Spleen (tissue), 11 donors: ENCODE measurements around the gene AMTN. TPM values are rescaled to one million over a fixed set of nuclear protein-coding genes. Genes with fewer than 3 reads are reported as not detected.
A peak's percentile ranks its signal among the peaks of the same experiment; 100 is the strongest.
"Not testable (repeated sequence)": the region's sequence is repeated elsewhere in the genome, so short reads cannot be mapped to it uniquely, and the experiment has no call there.

Experiments used
- DNase-seq: peaks from one replicate; pipeline ENCODE4 v3.0.0-alpha.2; 2020
- H3K27ac ChIP-seq, 8 donors: fragments of 200-600 bp; sonication (generic) in 7 of 8; 1 replicate in 4 of 8; 2 replicates in 4 of 8; pipeline versions ENCODE4 v1.5.0 to v1.8.0; 2016 to 2021; ENCODE audit warnings: inconsistent platforms in 4 of 8, mild to moderate bottlenecking in 4 of 8, moderate library complexity in 1 of 8
- H3K27me3 ChIP-seq, 7 donors: fragments of 200-600 bp; sonication (generic) in 6 of 7; replicated peaks in 1 of 7; 1 replicate in 4 of 7; 2 replicates in 3 of 7; pipeline versions ENCODE4 v1.5.0 to v1.8.0; 2016 to 2021; ENCODE audit warnings: inconsistent platforms in 3 of 7, mild to moderate bottlenecking in 1 of 7
- H3K36me3 ChIP-seq, 6 donors: fragments of 200-600 bp; sonication (generic) in 5 of 6; 1 replicate in 4 of 6; 2 replicates in 2 of 6; pipeline versions ENCODE4 v1.5.0 to v1.8.0; 2016 to 2021; ENCODE audit warnings: inconsistent platforms in 2 of 6
- H3K4me1 ChIP-seq, 6 donors: fragments of 200-600 bp; sonication (generic) in 5 of 6; 1 replicate in 3 of 6; 2 replicates in 3 of 6; pipeline versions ENCODE4 v1.5.0 to v1.8.0; 2016 to 2021; ENCODE audit warnings: inconsistent platforms in 3 of 6
- H3K4me3 ChIP-seq, 8 donors: fragments of 200-600 bp; sonication (generic) in 7 of 8; 1 replicate in 4 of 8; 2 replicates in 4 of 8; pipeline versions ENCODE4 v1.5.0 to v1.8.0; 2016 to 2021; ENCODE audit warnings: inconsistent platforms in 4 of 8, mild to moderate bottlenecking in 4 of 8, moderate library complexity in 2 of 8
- H3K9me3 ChIP-seq, 8 donors: fragments of 200-600 bp; sonication (generic) in 7 of 8; 1 replicate in 4 of 8; 2 replicates in 4 of 8; pipeline versions ENCODE4 v1.5.0 to v1.8.0; 2016 to 2021; ENCODE audit warnings: inconsistent platforms in 4 of 8
- POLR2A ChIP-seq, 3 donors: fragments of 450-650 bp; IDR thresholded peaks; one replicate each; pipeline ENCODE4 v1.5.1; 2017; ENCODE audit warnings: antibody characterized with exemption in 3 of 3, mild to moderate bottlenecking in 1 of 3
- POLR2AphosphoS5 ChIP-seq, 3 donors: sonication (generic); formaldehyde crosslinking; IDR thresholded peaks; one replicate each; pipeline ENCODE4 v1.5.1; 2017; ENCODE audit warnings: antibody characterized with exemption in 3 of 3
- WGBS, 5 donors: extraction: QIAGEN DNeasy Blood & Tissue Kit in 3 of 5; methylation state at CpG; one replicate each; pipeline versions ENCODE4 v1.1.5 to v1.1.7; 2013 to 2018; 5-methylcytosine and 5-hydroxymethylcytosine counted together
- intact Hi-C: fragments of 100-400 bp; cut with DNase I; formaldehyde crosslinking; loops from one replicate; pipeline ENCODE4 v1.15.0; 2023; ENCODE audit warnings: low total_unique reads
- polyA plus RNA-seq, 3 donors: library from polyadenylated mRNA; stranded (reverse); fragments of 200-250 nt; gene quantifications; one replicate each; pipeline ENCODE4 v1.2.1, GENCODE V29; 2013
- total RNA-seq, 7 donors: library from RNA; depleted of rRNA in 3 of 7; stranded (reverse); fragments of >200 nt in 3 of 7; fragmentation: NEBNext Ultra II Directional in 4 of 7; extraction: Animal tissue kit (Norgen Biotek cat#: 25700) in 4 of 7; gene quantifications; one replicate each; pipeline versions ENCODE4 v1.1.0 to v1.2.1, GENCODE V29; 2016 to 2021
- TF ChIP-seq, protein P1 (sequence below), 11 experiments: fragments of 200-600 bp in 7 of 11; fragments of 450-650 bp in 4 of 11; sonication (generic) in 4 of 11; IDR thresholded peaks in 8 of 11; conservative IDR thresholded peaks in 3 of 11; 1 replicate in 7 of 11; 2 replicates in 4 of 11; pipeline versions ENCODE4 v1.4.0 to v1.8.0; 2016 to 2021; ENCODE audit warnings: antibody characterized with exemption in 11 of 11, inconsistent platforms in 4 of 11, mild to moderate bottlenecking in 1 of 11
- donor health status: healthy with polysubstance abuse.
- donor health status: DM: no; HTN: no; CAD: no; lungs with moderate emphysema.
- donor health status: DM: no; HTN: no; CAD: no.
- donor health status: Bipolar disorder and iron deficiency.
- donor health status: healthy.
- donor health status: DM: no; HTN: no; CAD: no.
- donor health status: DM: yes; HTN: yes; CAD: no.

AMTN gene
- total and polyA plus RNA-seq, 10 donors: not detected

DNA sequence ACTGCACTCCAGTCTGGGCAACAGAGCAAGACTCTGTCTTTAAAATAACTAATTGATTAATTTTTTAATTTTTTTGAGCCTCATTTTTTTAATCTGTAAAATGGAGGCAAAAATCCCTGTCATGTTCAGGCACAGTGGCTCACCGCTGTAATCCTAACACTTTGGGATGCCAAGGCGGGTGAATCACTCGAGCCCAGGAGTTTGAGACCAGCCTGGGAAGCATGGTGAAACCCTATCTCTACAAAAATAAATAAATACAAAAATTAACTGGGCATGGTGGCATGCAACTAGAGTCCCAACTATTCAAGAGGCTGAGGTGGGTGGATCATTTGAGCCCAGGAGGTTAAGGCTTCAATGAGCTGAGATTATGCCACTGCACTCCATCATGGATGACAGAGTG lies 15.4 kb downstream of the AMTN start:
- DNase-seq: no peak
- intact Hi-C loops: no loop called here
- TF ChIP-seq POLR2AphosphoS5 (IDR thresholded peaks at IDR 0.05) (no peak), POLR2A (IDR thresholded peaks at IDR 0.05) (no peak)
- TF ChIP-seq, protein P1, sequence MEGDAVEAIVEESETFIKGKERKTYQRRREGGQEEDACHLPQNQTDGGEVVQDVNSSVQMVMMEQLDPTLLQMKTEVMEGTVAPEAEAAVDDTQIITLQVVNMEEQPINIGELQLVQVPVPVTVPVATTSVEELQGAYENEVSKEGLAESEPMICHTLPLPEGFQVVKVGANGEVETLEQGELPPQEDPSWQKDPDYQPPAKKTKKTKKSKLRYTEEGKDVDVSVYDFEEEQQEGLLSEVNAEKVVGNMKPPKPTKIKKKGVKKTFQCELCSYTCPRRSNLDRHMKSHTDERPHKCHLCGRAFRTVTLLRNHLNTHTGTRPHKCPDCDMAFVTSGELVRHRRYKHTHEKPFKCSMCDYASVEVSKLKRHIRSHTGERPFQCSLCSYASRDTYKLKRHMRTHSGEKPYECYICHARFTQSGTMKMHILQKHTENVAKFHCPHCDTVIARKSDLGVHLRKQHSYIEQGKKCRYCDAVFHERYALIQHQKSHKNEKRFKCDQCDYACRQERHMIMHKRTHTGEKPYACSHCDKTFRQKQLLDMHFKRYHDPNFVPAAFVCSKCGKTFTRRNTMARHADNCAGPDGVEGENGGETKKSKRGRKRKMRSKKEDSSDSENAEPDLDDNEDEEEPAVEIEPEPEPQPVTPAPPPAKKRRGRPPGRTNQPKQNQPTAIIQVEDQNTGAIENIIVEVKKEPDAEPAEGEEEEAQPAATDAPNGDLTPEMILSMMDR (IDR thresholded peaks at IDR 0.05 in 8 of 11, conservative IDR thresholded peaks at IDR 0.05 in 3 of 11): no peak
- Histone ChIP-seq H3K36me3 (no peaks in the 10 kb centered on the region), H3K27me3 (peaks cover 0 to 15% (median 0%) of the 10 kb centered on the region in 7 donors), H3K4me1 (no peaks in the 10 kb centered on the region), H3K9me3 (no peaks in the 10 kb centered on the region), H3K27ac (no peak overlapping the region), H3K4me3 (no peak overlapping the region)
- 86 to 92% (median 89%) methylated on average over 3 of the region's 3 CpGs for WGBS, 5 donors

DNA sequence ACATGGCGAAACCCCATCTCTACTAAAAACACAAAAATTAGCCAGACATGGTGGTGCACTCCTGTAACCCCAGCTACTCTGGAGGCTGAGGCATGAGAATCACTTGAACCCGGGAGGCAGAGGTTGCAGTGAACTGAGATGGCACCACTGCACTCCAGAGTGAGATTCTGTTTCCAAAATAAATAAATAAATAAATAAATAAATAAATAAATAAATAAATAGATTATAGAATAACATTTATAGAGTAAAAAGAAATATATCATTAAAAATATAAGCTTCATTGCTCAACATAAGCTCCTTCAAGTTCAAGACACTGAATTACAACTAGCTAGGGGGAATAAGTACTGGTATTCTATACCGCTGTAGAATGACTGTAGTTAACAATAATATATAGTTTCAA lies 16.5 kb downstream of the AMTN start:
- WGBS, 5 donors: 86 to 93% (median 90%) methylated on average over 3 of the region's 3 CpGs
- H3K9me3 ChIP-seq, intact Hi-C loops, H3K4me3 ChIP-seq, H3K36me3 ChIP-seq, H3K4me1 ChIP-seq, H3K27ac ChIP-seq, DNase-seq: not testable (repeated sequence)
- H3K27me3 ChIP-seq: peaks cover 0 to 15% (median 0%) of the 10 kb centered on the region in 7 donors

DNA sequence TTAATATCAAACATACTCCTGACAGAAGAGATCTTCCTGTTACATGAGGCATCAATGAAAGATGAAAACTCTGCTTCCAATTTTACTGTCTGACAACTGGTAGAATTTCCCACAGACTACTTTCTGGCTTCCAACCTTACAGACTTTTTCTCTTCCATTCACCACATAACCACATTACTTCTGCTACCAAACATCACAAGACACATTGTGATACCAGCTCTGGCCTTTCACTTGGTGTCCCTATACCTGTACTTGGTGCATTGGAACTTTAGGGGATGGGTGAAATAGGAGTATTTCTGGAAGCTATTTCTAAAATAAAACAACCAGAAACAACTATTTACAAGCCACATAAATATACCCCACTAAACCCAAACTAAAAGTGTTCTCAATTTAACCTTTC lies 20.5 kb downstream of the AMTN start:
- Histone ChIP-seq H3K27me3 (no peaks in the 10 kb centered on the region), H3K4me3 (no peak overlapping the region), H3K27ac (no peak overlapping the region), H3K4me1 (no peaks in the 10 kb centered on the region), H3K9me3 (no peaks in the 10 kb centered on the region), H3K36me3 (no peaks in the 10 kb centered on the region)
- no peak for DNase-seq
- TF ChIP-seq, protein P1 (IDR thresholded peaks at IDR 0.05 in 8 of 11, conservative IDR thresholded peaks at IDR 0.05 in 3 of 11): no peak
- no peak for TF ChIP-seq POLR2A (IDR thresholded peaks at IDR 0.05)
- TF ChIP-seq POLR2AphosphoS5 (IDR thresholded peaks at IDR 0.05): no peak
- intact Hi-C loops: no loop called here

DNA sequence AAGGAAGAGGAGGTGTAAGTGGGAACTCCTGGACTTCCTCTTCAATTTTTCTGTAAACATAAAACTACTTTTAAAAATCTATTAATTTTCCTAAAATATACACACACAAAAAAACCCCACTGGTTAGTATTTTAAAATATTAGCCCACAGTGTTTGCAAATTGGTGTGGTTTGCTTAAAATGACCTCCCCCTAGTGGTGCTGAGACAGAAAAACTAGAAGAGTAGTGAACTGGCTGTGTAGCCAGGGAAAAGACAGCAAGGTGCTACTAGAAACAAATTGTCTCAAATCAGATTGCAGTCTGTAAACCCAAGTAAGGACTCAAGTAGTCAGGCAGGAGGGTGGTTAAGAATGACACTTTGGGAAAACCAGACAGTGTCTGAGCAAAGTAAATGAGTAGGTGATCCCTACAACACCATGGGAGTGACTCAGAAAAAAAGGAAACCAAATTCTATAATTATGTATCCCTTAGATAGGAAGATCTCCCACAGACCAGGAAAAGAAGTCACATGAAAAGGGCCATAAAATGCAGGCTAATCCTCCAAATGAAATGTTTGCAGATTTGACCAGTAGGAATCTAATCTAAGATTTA lies 26.0 kb downstream of the AMTN start:
- Histone ChIP-seq H3K4me1 (no peaks in the 10 kb centered on the region), H3K36me3 (no peaks in the 10 kb centered on the region), H3K9me3 (no peaks in the 10 kb centered on the region), H3K4me3 (no peak overlapping the region), H3K27me3 (peaks cover 0 to 15% (median 0%) of the 10 kb centered on the region in 7 donors), H3K27ac (no peak overlapping the region)
- TF ChIP-seq, protein P1 (IDR thresholded peaks at IDR 0.05 in 8 of 11, conservative IDR thresholded peaks at IDR 0.05 in 3 of 11): peak in 2 of 11 experiments; percentile 20 to 26
- no peak for TF ChIP-seq POLR2A (IDR thresholded peaks at IDR 0.05)
- TF ChIP-seq POLR2AphosphoS5 (IDR thresholded peaks at IDR 0.05): no peak
- intact Hi-C loops: no loop called here
- DNase-seq: no peak

DNA sequence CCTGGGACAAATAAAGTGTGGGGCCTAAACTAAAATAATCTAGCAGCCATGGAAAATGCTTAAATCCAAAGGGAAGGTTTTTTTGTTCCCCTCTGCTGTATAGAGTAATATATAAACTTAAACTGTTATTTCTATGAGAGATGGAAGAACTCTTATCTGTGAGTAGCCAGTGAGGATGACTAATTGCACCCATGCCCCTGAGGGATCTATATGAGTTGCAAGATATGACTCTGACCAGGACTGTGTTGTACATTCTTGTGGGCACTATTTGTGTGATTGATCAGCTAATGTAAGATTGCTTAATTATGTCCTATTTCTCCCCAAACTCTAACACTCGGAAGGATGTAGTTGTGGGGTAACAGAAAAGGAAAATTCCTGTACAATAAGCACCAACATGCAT lies 38.5 kb downstream of the AMTN start:
- Histone ChIP-seq H3K27ac (no peak overlapping the region), H3K4me3 (no peak overlapping the region), H3K27me3 (no peaks in the 10 kb centered on the region), H3K9me3 (peaks cover 0 to 5% (median 0%) of the 10 kb centered on the region in 8 donors), H3K36me3 (no peaks in the 10 kb centered on the region), H3K4me1 (peaks cover 3 to 15% (median 10%) of the 10 kb centered on the region in 6 donors)
- TF ChIP-seq POLR2AphosphoS5 (IDR thresholded peaks at IDR 0.05): no peak
- TF ChIP-seq, protein P1 (IDR thresholded peaks at IDR 0.05 in 8 of 11, conservative IDR thresholded peaks at IDR 0.05 in 3 of 11): no peak
- no peak for TF ChIP-seq POLR2A (IDR thresholded peaks at IDR 0.05)
- 0 to 76% (median 38%) methylated on average over 1 of the region's 1 CpG for WGBS, 5 donors
- intact Hi-C loops: no loop called here
- DNase-seq: no peak
